ENCODE data around the gene C17orf75. TPM values are rescaled to one million over a fixed set of nuclear protein-coding genes. Genes with fewer than 3 reads are reported as not detected.

C17orf75 gene
- total and polyA plus RNA-seq, 2 of the 8 experiments (the other 6 are each of a cell fraction or from before 2014, with no cell fraction given) = 15.8 to 42.6 TPM

GRCh38 chr17:32319548-32319905 lies 22.4 kb downstream of the C17orf75 start (continued):
- no peak for TF ChIP-seq CEBPB (IDR thresholded peaks at IDR 0.05; ENCODE audit: low read depth, low read length)
- no peak for TF ChIP-seq SP1 (IDR thresholded peaks at IDR 0.05; ENCODE audit: low read depth, low read length)
- TF ChIP-seq RXRA (IDR thresholded peaks at IDR 0.05; ENCODE audit: insufficient read depth, low read depth, low read length) = no peak
- TF ChIP-seq MAX (IDR thresholded peaks at IDR 0.05) = 0 out of 2 replicates have a peak, but pooled peaks have one; percentile 15
- no peak for TF ChIP-seq HDAC6 (IDR thresholded peaks at IDR 0.05; ENCODE audit: low read depth, low read length)
- peak; percentile 96 to 99 (median 99) for TF ChIP-seq CTCF (IDR thresholded peaks at IDR 0.05; ENCODE audit: control extremely low read depth in 1 of 3, insufficient read depth in 1 of 3, low read depth in 1 of 3, low read length in 3 of 3)
